MCF 10A (cell line): ENCODE measurements around the gene MTUS2. TPM values are rescaled to one million over a fixed set of nuclear protein-coding genes. Genes with fewer than 3 reads are reported as not detected.

Experiments
- BruUV-seq: library from RNA; stranded (reverse); fragments of 400-500 nt; replicated peaks from 2 replicates; lab custom pipeline; 2021; lab: Mats Ljungman, UMichigan
- CTCF ChIA-PET: fragments of 300-600 bp; sonication (Branson Sonifier 250); formaldehyde crosslinking; extraction: SDS; loops from one replicate; lab custom pipeline; 2021; ENCODE audit warnings: antibody characterized with exemption, inconsistent platforms; lab: Yijun Ruan, JAX
- POLR2A ChIA-PET: fragments of 300-600, 350-650 bp; sonication (Branson Sonifier 250); formaldehyde crosslinking; extraction: SDS; loops from one replicate; lab custom pipeline; 2020; ENCODE audit warnings: antibody characterized with exemption, inconsistent platforms; lab: Yijun Ruan, JAX
- DNase-seq: peaks from one replicate; pipeline ENCODE4 v3.0.0-alpha.2; 2018; ENCODE audit not compliant: unreplicated experiment
- H3K27ac Mint-ChIP-seq: one replicate; pipeline ENCODE4 v1.8.0; 2022; ENCODE audit warnings: mild to moderate bottlenecking, low read depth, mixed read lengths; ENCODE audit not compliant: unreplicated experiment
- H3K27me3 Mint-ChIP-seq: one replicate; pipeline ENCODE4 v1.8.0; 2022; ENCODE audit warnings: mixed read lengths; ENCODE audit not compliant: insufficient read depth, unreplicated experiment
- H3K36me3 Mint-ChIP-seq: one replicate; pipeline ENCODE4 v1.8.0; 2022; ENCODE audit warnings: mild to moderate bottlenecking, moderate library complexity, mixed read lengths; ENCODE audit not compliant: insufficient read depth, unreplicated experiment
- H3K4me1 Mint-ChIP-seq: one replicate; pipeline ENCODE4 v1.8.0; 2022; ENCODE audit warnings: mixed read lengths; ENCODE audit not compliant: insufficient read depth, unreplicated experiment
- H3K4me3 Mint-ChIP-seq: one replicate; pipeline ENCODE4 v1.8.0; 2022; ENCODE audit warnings: mild to moderate bottlenecking, moderate library complexity, mixed read lengths; ENCODE audit not compliant: unreplicated experiment
- H3K9me3 Mint-ChIP-seq: one replicate; pipeline ENCODE4 v1.8.0; 2022; ENCODE audit warnings: mixed read lengths; ENCODE audit not compliant: unreplicated experiment
- intact Hi-C: fragments of 100-400 bp; cut with micrococcal nuclease; formaldehyde crosslinking; loops from 2 replicates; pipeline ENCODE4 v1.14.1; 2022
- total RNA-seq: library from RNA; stranded (reverse); gene quantifications from 2 replicates; pipeline ENCODE4 v1.2.3, GENCODE V29; 2022
- TF ChIP-seq, protein P1 (sequence below): fragments of 200-600 bp; IDR thresholded peaks from one replicate; pipeline ENCODE4 v1.8.0; 2022; ENCODE audit warnings: antibody characterized with exemption, mild to moderate bottlenecking; ENCODE audit not compliant: unreplicated experiment

The MTUS2 gene
- total RNA-seq, 1 experiment from 2014 or later: not detected

GRCh38 chr13:29165216-29165615 lies 345.1 kb downstream of the MTUS2 start:
- no peak overlapping the region for H3K4me3 Mint-ChIP-seq
- TF ChIP-seq, protein P1, sequence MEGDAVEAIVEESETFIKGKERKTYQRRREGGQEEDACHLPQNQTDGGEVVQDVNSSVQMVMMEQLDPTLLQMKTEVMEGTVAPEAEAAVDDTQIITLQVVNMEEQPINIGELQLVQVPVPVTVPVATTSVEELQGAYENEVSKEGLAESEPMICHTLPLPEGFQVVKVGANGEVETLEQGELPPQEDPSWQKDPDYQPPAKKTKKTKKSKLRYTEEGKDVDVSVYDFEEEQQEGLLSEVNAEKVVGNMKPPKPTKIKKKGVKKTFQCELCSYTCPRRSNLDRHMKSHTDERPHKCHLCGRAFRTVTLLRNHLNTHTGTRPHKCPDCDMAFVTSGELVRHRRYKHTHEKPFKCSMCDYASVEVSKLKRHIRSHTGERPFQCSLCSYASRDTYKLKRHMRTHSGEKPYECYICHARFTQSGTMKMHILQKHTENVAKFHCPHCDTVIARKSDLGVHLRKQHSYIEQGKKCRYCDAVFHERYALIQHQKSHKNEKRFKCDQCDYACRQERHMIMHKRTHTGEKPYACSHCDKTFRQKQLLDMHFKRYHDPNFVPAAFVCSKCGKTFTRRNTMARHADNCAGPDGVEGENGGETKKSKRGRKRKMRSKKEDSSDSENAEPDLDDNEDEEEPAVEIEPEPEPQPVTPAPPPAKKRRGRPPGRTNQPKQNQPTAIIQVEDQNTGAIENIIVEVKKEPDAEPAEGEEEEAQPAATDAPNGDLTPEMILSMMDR: no peak
- no peak for DNase-seq
- ChIA-PET CTCF (no interaction called here), POLR2A (interaction anchor here (1.1 kb wide), 1 partner anchor 7 kb away, joined by 3 read pairs; no protein-coding TSS in a partner anchor)
- peaks cover 18% of the 10 kb centered on the region for H3K9me3 Mint-ChIP-seq
- no peaks in the 10 kb centered on the region for H3K36me3 Mint-ChIP-seq
- H3K4me1 Mint-ChIP-seq: no peaks in the 10 kb centered on the region
- no TSS peak for BruUV-seq
- H3K27ac Mint-ChIP-seq: no peak overlapping the region
- H3K27me3 Mint-ChIP-seq: peaks cover 7% of the 10 kb centered on the region
- intact Hi-C loops: no loop called here

DNA sequence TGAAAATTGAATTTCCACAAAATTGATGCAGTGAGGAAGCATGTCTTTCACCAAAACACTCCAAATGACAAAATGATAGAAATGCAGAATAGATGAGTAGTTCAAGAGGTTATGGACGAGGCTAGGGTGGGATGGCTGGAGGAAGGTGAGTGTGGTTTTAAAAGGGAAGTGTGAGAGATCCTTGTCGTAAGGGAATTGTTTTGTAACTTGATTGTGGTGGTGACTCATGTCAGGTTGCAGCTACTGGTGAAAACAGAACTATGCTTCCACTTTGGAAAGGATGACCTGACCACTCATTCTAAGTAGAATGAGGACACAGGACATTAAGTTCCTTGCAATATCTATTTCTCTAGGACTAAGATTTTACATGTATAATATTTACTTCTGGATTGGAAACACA lies 345.7 kb downstream of the MTUS2 start:
- intact Hi-C loops: no loop called here
- CTCF ChIA-PET: interaction anchor here (0.6 to 1.2 kb wide), 3 partner anchors 13 to 73 kb away, joined by 3 read pairs; no protein-coding TSS in a partner anchor
- Mint-ChIP-seq H3K27ac (no peak overlapping the region), H3K4me1 (no peaks in the 10 kb centered on the region), H3K4me3 (no peak overlapping the region), H3K27me3 (peaks cover 7% of the 10 kb centered on the region), H3K36me3 (no peaks in the 10 kb centered on the region), H3K9me3 (peaks cover 22% of the 10 kb centered on the region)
- peak; percentile 13 for DNase-seq
- POLR2A ChIA-PET: interaction anchor here (1.1 kb wide), 1 partner anchor 8 kb away, joined by 3 read pairs; no protein-coding TSS in a partner anchor
- BruUV-seq: no TSS peak
- TF ChIP-seq, protein P1: no peak

- TF ChIP-seq, protein P1: no peak
- no peaks in the 10 kb centered on the region for H3K27me3 Mint-ChIP-seq
- ChIA-PET POLR2A (interaction anchor here (1.0 kb wide), 1 partner anchor 17 kb away, joined by 3 read pairs; no protein-coding TSS in a partner anchor), CTCF (no interaction called here)
- intact Hi-C loops: no loop called here
- H3K36me3 Mint-ChIP-seq: no peaks in the 10 kb centered on the region
- peaks cover 12% of the 10 kb centered on the region for H3K9me3 Mint-ChIP-seq
- H3K4me3 Mint-ChIP-seq: no peak overlapping the region
- H3K27ac Mint-ChIP-seq: no peak overlapping the region
- no TSS peak for BruUV-seq
- H3K4me1 Mint-ChIP-seq: no peaks in the 10 kb centered on the region
- DNase-seq: no peak
These were observed 350.4 kb downstream of the MTUS2 start for GRCh38 chr13:29170436-29171082.

- H3K36me3 Mint-ChIP-seq: no peaks in the 10 kb centered on the region
- TF ChIP-seq, protein P1: no peak
- intact Hi-C loops: no loop called here
- H3K27ac Mint-ChIP-seq: no peak overlapping the region
- no TSS peak for BruUV-seq
- no peak overlapping the region for H3K4me3 Mint-ChIP-seq
- ChIA-PET POLR2A (no interaction called here), CTCF (no interaction called here)
- no peaks in the 10 kb centered on the region for H3K27me3 Mint-ChIP-seq
- H3K9me3 Mint-ChIP-seq: peaks cover 17% of the 10 kb centered on the region
- no peak for DNase-seq
- no peaks in the 10 kb centered on the region for H3K4me1 Mint-ChIP-seq
These were observed 351.1 kb downstream of the MTUS2 start for GRCh38 chr13:29171244-29171643.
